Hepatocyte (in vitro differentiated cells): ENCODE data around the gene ORC3.

ENCODE experiments used
- CTCF ChIP-seq: fragments of 200-600 bp; sonication (generic); IDR thresholded peaks from 2 replicates; pipeline ENCODE4 v1.5.1; 2016; ENCODE audit warnings: antibody characterized with exemption, mild to moderate bottlenecking; ENCODE audit not compliant: poor library complexity
- EZH2phosphoT487 ChIP-seq: fragments of 200-600 bp; sonication (generic); IDR thresholded peaks from one replicate; pipeline ENCODE4 v1.6.1; 2018; ENCODE audit warnings: antibody characterized with exemption, mild to moderate bottlenecking, low read depth, moderate library complexity; ENCODE audit not compliant: unreplicated experiment, severe bottlenecking

GRCh38 chr6:87572883-87573282 is 17.1 kb upstream of the ORC3 start:
- TF ChIP-seq CTCF (no peak), EZH2phosphoT487 (no peak)
